K562 (cell line): ENCODE results near the gene SERPINH1. TPM values are rescaled to one million over a fixed set of nuclear protein-coding genes. Genes with fewer than 3 reads are reported as not detected.

Experiments used
- ATAC-seq: fragments of 200-7000 bp; cut with Tn5 transposase; 3 replicates; pipeline ENCODE4 v1.9.1; 2020; ENCODE audit warnings: moderate library complexity
- BruUV-seq: library from RNA; stranded (reverse); fragments of 400-500 nt; replicated peaks from 2 replicates; lab custom pipeline; 2021; lab: Mats Ljungman, UMichigan
- CTCF ChIA-PET: fragments of 300-600 bp; formaldehyde crosslinking; extraction: SDS; loops from one replicate; lab custom pipeline; 2021; ENCODE audit warnings: low intra/inter-chr PET ratio; lab: Yijun Ruan, JAX
- POLR2A ChIA-PET: fragments of 300-600, 350-650 bp; sonication (Branson Sonifier 250); formaldehyde crosslinking; extraction: SDS; loops from one replicate; lab custom pipeline; 2021; ENCODE audit warnings: antibody characterized with exemption, inconsistent platforms; lab: Yijun Ruan, JAX
- DNase-seq, 4 experiments: peaks; one replicate each; pipeline versions ENCODE4 v3.0.0 to v3.0.0-alpha.2; 2011 to 2018; ENCODE audit warnings: low spot score in 3 of 4, mixed read lengths in 3 of 4; ENCODE audit errors: extremely low read depth in 1 of 4
- FAIRE-seq: peaks from 2 replicates; lab custom pipeline; 2011; peaks lifted over from hg19 to GRCh38; lab: Jason Lieb, UNC
- H2AFZ ChIP-seq: 2 replicates; pipeline ENCODE4 v1.6.0; 2011; ENCODE audit warnings: low read depth, low read length, control low read depth, inconsistent platforms
- H3K27ac ChIP-seq: fragments of 200-600 bp; 3 replicates; pipeline ENCODE4 v1.8.0; 2011; ENCODE audit warnings: low read depth, mild to moderate bottlenecking, control low read depth, inconsistent platforms, low read length, moderate library complexity, mixed read lengths; ENCODE audit errors: extremely low read depth
- H3K27me3 ChIP-seq, 2 experiments: fragments of 300-600 bp in 1 of 2; 2 replicates in 1 of 2; 3 replicates in 1 of 2; pipeline versions ENCODE4 v1.6.0 to v1.8.0; 2011; ENCODE audit warnings: inconsistent platforms in 2 of 2, low read length in 2 of 2, mild to moderate bottlenecking in 1 of 2, mixed read lengths in 1 of 2, moderate library complexity in 1 of 2; ENCODE audit not compliant: control insufficient read depth in 2 of 2, insufficient read depth in 2 of 2
- H3K36me3 ChIP-seq: fragments of 300-600 bp; 3 replicates; pipeline ENCODE4 v1.8.0; 2011; ENCODE audit warnings: mild to moderate bottlenecking, low read length, inconsistent platforms; ENCODE audit not compliant: control insufficient read depth, insufficient read depth
- H3K4me1 ChIP-seq, 2 experiments: fragments of 200-600 bp in 1 of 2; replicated peaks in 1 of 2; 2 replicates in 1 of 2; 3 replicates in 1 of 2; pipeline versions ENCODE4 v1.5.1 to v1.8.0; 2011; ENCODE audit warnings: inconsistent platforms in 2 of 2, low read length in 2 of 2, mild to moderate bottlenecking in 1 of 2, mixed read lengths in 1 of 2, moderate library complexity in 1 of 2; ENCODE audit not compliant: control insufficient read depth in 2 of 2, insufficient read depth in 2 of 2
- H3K4me2 ChIP-seq: 2 replicates; pipeline ENCODE4 v1.6.1; 2011; ENCODE audit warnings: low read length, control low read depth, inconsistent platforms, mixed read lengths; ENCODE audit not compliant: insufficient read depth
- H3K4me3 ChIP-seq: fragments of 200-600 bp; sonication (generic), shearing (Covaris generic); 2 replicates; pipeline ENCODE4 v1.5.1; 2016; ENCODE audit warnings: control low read depth, inconsistent platforms
- H3K79me2 ChIP-seq: fragments of 200-600 bp; 3 replicates; pipeline ENCODE4 v1.8.0; 2011; ENCODE audit warnings: low read length, inconsistent platforms; ENCODE audit not compliant: control insufficient read depth, insufficient read depth
- H3K9ac ChIP-seq, 2 experiments: 2 replicates each; pipeline versions ENCODE4 v1.6.0 to v1.6.1; 2011; ENCODE audit warnings: low read depth in 2 of 2, low read length in 2 of 2, control low read depth in 1 of 2, inconsistent platforms in 1 of 2, mild to moderate bottlenecking in 1 of 2, mixed read lengths in 1 of 2; ENCODE audit not compliant: insufficient read depth in 1 of 2
- H3K9me1 ChIP-seq: one replicate; pipeline ENCODE4 v1.6.0; 2011; ENCODE audit warnings: inconsistent platforms, mild to moderate bottlenecking, low read length, moderate library complexity; ENCODE audit not compliant: control insufficient read depth, insufficient read depth
- H3K9me3 ChIP-seq: replicated peaks from 2 replicates; pipeline ENCODE4 v1.5.1; 2011; ENCODE audit warnings: low read depth, low read length, inconsistent platforms; ENCODE audit not compliant: control insufficient read depth, insufficient read depth
- H4K20me1 ChIP-seq: replicated peaks from 2 replicates; pipeline ENCODE4 v1.6.1; 2011; ENCODE audit warnings: low read length, inconsistent platforms, mixed read lengths; ENCODE audit not compliant: control insufficient read depth, insufficient read depth
- CBX2 ChIP-seq: fragments of 200-600 bp; sonication (generic); IDR thresholded peaks from one replicate; pipeline ENCODE4 v1.6.1; 2012; ENCODE audit warnings: mild to moderate bottlenecking, low read length, inconsistent platforms; ENCODE audit not compliant: insufficient read depth, poor library complexity, severe bottlenecking
- CREM ChIP-seq: IDR thresholded peaks from 2 replicates; pipeline ENCODE4 v1.6.1; 2014; ENCODE audit warnings: antibody characterized with exemption, low read depth
- MTF1 ChIP-seq: fragments of 250-450 bp; sonication (Bioruptor Pico); IDR thresholded peaks from 2 replicates; pipeline ENCODE4 v1.9.0; 2021; ENCODE audit warnings: moderate library complexity, mild to moderate bottlenecking, inconsistent platforms, borderline replicate concordance
- NFE2L1 ChIP-seq: fragments of 450-650 bp; IDR thresholded peaks from 2 replicates; pipeline ENCODE4 v1.6.1; 2016; ENCODE audit warnings: missing genetic modification characterization, low read depth, mild to moderate bottlenecking, missing compliant biosample characterization, moderate library complexity, borderline replicate concordance
- PTRF ChIP-seq: fragments of 450-650 bp; IDR thresholded peaks from 2 replicates; pipeline ENCODE4 v1.6.1; 2016; ENCODE audit warnings: mild to moderate bottlenecking, missing genetic modification characterization, missing compliant biosample characterization
- PURB ChIP-seq: sonication (generic); formaldehyde crosslinking; IDR thresholded peaks from 2 replicates; pipeline ENCODE4 v1.9.0; 2021; ENCODE audit warnings: low read depth, mild to moderate bottlenecking, missing genetic modification reagents
- RFX1 ChIP-seq: fragments of 450-650 bp; IDR thresholded peaks from 2 replicates; pipeline ENCODE4 v1.6.1; 2016; ENCODE audit warnings: mild to moderate bottlenecking, moderate library complexity
- SREBF1 ChIP-seq: fragments of 150-350 bp; IDR thresholded peaks from 2 replicates; pipeline ENCODE4 v1.6.1; 2014; ENCODE audit warnings: antibody characterized with exemption, low read depth, low read length, borderline replicate concordance
- SRSF1 ChIP-seq: fragments of 200-400 bp; formaldehyde crosslinking; IDR thresholded peaks from 2 replicates; pipeline ENCODE4 v1.6.1; 2017; ENCODE audit warnings: mild to moderate bottlenecking, low read depth, low read length, moderate library complexity
- TOE1 ChIP-seq, 2 experiments: fragments of 450-650 bp in 1 of 2; sonication (generic) in 1 of 2; formaldehyde crosslinking in 1 of 2; IDR thresholded peaks; 2 replicates each; pipeline versions ENCODE4 v1.7.1 to v1.8.0; 2016 to 2022; ENCODE audit warnings: borderline replicate concordance in 2 of 2, mild to moderate bottlenecking in 2 of 2, antibody characterized with exemption in 1 of 2, inconsistent platforms in 1 of 2, low read depth in 1 of 2, missing genetic modification reagents in 1 of 2, moderate library complexity in 1 of 2
- WHSC1 ChIP-seq: IDR thresholded peaks from one replicate; pipeline ENCODE4 v1.6.1; 2012; ENCODE audit warnings: low read length, control low read depth, inconsistent platforms
- ZFPM2 ChIP-seq: fragments of 250-450 bp; sonication (Bioruptor Pico); IDR thresholded peaks from 2 replicates; pipeline ENCODE4 v1.5.1; 2022; ENCODE audit warnings: mild to moderate bottlenecking
- ZNF121 ChIP-seq: sonication (generic); formaldehyde crosslinking; conservative IDR thresholded peaks from 2 replicates; pipeline ENCODE4 v1.8.0; 2022; ENCODE audit warnings: missing genetic modification reagents
- ZNF408 ChIP-seq: fragments of 250-450 bp; sonication (Bioruptor Pico); IDR thresholded peaks from 2 replicates; pipeline ENCODE4 v1.4.0; 2020; ENCODE audit warnings: low read depth, mild to moderate bottlenecking, moderate library complexity
- ZNF589 ChIP-seq: fragments of 200-800 bp; sonication (Bioruptor generic); IDR thresholded peaks from 2 replicates; pipeline ENCODE4 v1.6.1; 2016; ENCODE audit warnings: low read depth, missing genetic modification characterization, missing compliant biosample characterization
- WGBS: fragments of 100-300 bp; shearing (Covaris generic); methylation state at CpG from one replicate; pipeline ENCODE4 v1.1.6; 2016; ENCODE audit warnings: low coverage, mixed read lengths; ENCODE audit not compliant: insufficient coverage; ENCODE audit errors: missing lambda C conversion rate; 5-methylcytosine and 5-hydroxymethylcytosine counted together
- in situ Hi-C: fragments of 300-500 bp; cut with MboI; formaldehyde crosslinking; loops from 4 replicates; pipeline ENCODE4 v1.15.0; 2018; ENCODE audit warnings: inconsistent platforms, mixed read lengths
- intact Hi-C: fragments of 100-400 bp; cut with micrococcal nuclease; formaldehyde crosslinking; loops from 2 replicates; pipeline ENCODE4 v1.14.2; 2022
- polyA plus RNA-seq, 8 experiments: library from polyadenylated mRNA; depleted of rRNA in 4 of 8; stranded (reverse) in 5 of 8; unstranded in 3 of 8; fragments of >200 nt; fragmentation: Nextera tagmentation in 2 of 8; fragmentation: Illumina TruSeq in 1 of 8; extraction: Ambion mirVana in 2 of 8; extraction: Trizol in 1 of 8; gene quantifications; 2 replicates each; pipeline versions ENCODE4 v1.2.1 to v1.2.3, GENCODE V29; 2011 to 2014; ENCODE audit warnings: inconsistent platforms in 1 of 8, missing spikeins in 1 of 8
- total RNA-seq, 7 experiments: library from RNA; depleted of rRNA in 6 of 7; stranded (reverse); fragments of >200 nt in 6 of 7; fragmentation: Illumina TruSeq in 2 of 7; extraction: Trizol in 2 of 7; gene quantifications; 2 replicates each; pipeline versions ENCODE4 v1.2.1 to v1.2.3, GENCODE V29; 2011 to 2021; ENCODE audit warnings: low replicate concordance in 1 of 7
- TF ChIP-seq, protein P1 (sequence below): fragments of 250-450 bp; sonication (Bioruptor Pico); IDR thresholded peaks from 2 replicates; pipeline ENCODE4 v1.5.0; 2021
- TF ChIP-seq, protein P2 (sequence below): fragments of 450-650 bp; IDR thresholded peaks from 2 replicates; pipeline ENCODE4 v1.6.1; 2017; ENCODE audit warnings: antibody characterized with exemption

The SERPINH1 gene
- total and polyA plus RNA-seq, 9 of the 15 experiments (the other 6 are each of a cell fraction or from before 2014, with no cell fraction given): 2.8 to 106 (median 67.9) TPM

DNA sequence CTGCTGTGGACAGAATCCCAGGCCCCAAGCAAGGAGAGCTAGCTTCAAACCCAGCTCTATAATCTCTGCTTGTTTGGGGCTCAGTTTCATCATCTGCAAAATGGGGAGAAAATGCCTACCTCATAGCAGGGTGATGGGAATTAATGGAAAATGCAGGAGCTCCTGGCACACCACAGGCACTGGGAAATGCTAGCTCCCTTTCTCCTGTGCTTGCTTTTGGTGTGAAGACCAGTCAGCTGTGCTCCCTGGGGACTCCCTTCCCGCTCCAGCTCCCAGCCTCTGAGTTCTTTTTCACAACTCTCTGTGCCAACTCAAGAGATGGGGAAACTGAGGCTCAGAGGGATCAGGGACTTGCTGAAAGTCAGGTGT, 8.2 kb upstream of the SERPINH1 start (continued):
- TF ChIP-seq TOE1 (IDR thresholded peaks at IDR 0.05; ENCODE audit: borderline replicate concordance): peak; percentile 5; the same call in 1 of the 2 replicates
- no peak for TF ChIP-seq TOE1 (CRISPR knock-in tag; IDR thresholded peaks at IDR 0.05; ENCODE audit: borderline replicate concordance, low read depth)

DNA sequence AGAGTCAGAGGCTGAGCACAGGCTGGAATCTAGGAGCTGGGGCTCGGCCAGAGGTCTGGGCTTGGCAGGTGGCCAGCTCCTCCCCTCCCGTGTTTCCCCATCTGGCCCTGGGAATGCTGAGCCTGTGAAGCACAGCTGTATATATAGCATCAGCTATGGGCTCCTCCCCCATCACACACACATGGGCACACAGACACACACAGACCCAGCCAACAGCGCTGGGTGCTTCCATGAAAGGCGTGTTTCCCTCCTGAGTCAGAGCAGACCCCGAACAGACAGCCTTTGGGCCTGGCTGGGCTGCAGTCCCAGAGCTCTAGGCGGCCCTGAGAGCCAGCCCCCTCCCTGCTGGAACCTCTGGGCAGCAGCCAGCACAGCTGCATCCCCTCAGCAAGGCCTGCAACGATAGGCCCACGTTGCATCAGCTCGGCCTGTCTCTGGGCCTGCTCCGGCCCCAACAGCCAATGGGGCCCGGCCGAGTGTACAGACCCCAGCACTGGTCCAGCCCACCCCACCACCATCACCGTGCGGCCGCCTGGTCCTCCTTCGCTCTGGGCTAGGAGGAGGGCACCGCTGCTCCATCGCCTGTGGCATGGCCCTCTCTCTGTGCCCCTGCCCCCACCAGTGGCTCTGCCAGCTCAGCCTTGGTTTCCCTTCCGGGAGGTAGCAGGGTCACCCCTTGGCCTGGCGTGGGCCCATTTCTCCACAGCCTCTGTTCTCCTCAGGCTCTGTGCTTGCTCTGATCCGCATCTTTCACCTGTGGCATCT, 7.6 kb upstream of the SERPINH1 start:
- Histone ChIP-seq H3K79me2 (no peaks in the 10 kb centered on the region), H2AFZ (peak overlapping the region; percentile 93), H3K27me3 (no peaks in the 10 kb centered on the region), H3K4me1 (peaks cover 39 to 42% of the 10 kb centered on the region in 2 experiments), H3K9ac (peak overlapping the region; percentile 58 to 82; a peak in 3 of 4 replicates), H3K9me3 (no peaks in the 10 kb centered on the region), H3K27ac (peak overlapping the region; percentile 68), H3K36me3 (no peaks in the 10 kb centered on the region), H4K20me1 (no peaks in the 10 kb centered on the region), H3K4me3 (no peak overlapping the region), H3K4me2 (peak overlapping the region; percentile 69), H3K9me1 (no peaks in the 10 kb centered on the region)
- ChIA-PET CTCF (no interaction called here), POLR2A (interaction anchor here (0.6 to 2.3 kb wide), 15 partner anchors 8 to 155 kb away, joined by 3 to 14 read pairs (median 5); partner anchors contain the start of genes RPS3 and SERPINH1)
- peak; percentile 68 for FAIRE-seq
- peak; percentile 90 for ATAC-seq
- peak; percentile 74 to 81 (median 76) for DNase-seq
- BruUV-seq: no TSS peak
- intact Hi-C loops (no loop called here), in situ Hi-C loops (no loop called here)
- WGBS: 40% methylated on average over 20 of the region's 21 CpGs
- TF ChIP-seq RFX1: no peak
- TF ChIP-seq CREM: 0 out of 2 replicates have a peak, but pooled peaks have one; percentile 27
- no peak for TF ChIP-seq ZNF408 (CRISPR knock-in tag)
- 0 out of 2 replicates have a peak, but pooled peaks have one; percentile 12 for TF ChIP-seq ZFPM2 (CRISPR knock-in tag)
- TF ChIP-seq SREBF1: no peak
- no peak for TF ChIP-seq PTRF
- 0 out of 2 replicates have a peak, but pooled peaks have one; percentile 48 for TF ChIP-seq MTF1 (CRISPR knock-in tag)
- TF ChIP-seq, protein P1, sequence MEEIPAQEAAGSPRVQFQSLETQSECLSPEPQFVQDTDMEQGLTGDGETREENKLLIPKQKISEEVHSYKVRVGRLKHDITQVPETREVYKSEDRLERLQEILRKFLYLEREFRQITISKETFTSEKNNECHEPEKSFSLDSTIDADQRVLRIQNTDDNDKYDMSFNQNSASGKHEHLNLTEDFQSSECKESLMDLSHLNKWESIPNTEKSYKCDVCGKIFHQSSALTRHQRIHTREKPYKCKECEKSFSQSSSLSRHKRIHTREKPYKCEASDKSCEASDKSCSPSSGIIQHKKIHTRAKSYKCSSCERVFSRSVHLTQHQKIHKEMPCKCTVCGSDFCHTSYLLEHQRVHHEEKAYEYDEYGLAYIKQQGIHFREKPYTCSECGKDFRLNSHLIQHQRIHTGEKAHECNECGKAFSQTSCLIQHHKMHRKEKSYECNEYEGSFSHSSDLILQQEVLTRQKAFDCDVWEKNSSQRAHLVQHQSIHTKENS (CRISPR knock-in tag): no peak
- TF ChIP-seq PURB (CRISPR knock-in tag): no peak
- TF ChIP-seq WHSC1: peak; percentile 37
- TF ChIP-seq ZNF589 (CRISPR knock-in tag): peak; percentile 62; the same call in 1 of the 2 replicates
- no peak for TF ChIP-seq SRSF1
- no peak for TF ChIP-seq ZNF121 (CRISPR knock-in tag)
- TF ChIP-seq NFE2L1 (tag): no peak
- no peak for TF ChIP-seq CBX2
- TF ChIP-seq, protein P2, sequence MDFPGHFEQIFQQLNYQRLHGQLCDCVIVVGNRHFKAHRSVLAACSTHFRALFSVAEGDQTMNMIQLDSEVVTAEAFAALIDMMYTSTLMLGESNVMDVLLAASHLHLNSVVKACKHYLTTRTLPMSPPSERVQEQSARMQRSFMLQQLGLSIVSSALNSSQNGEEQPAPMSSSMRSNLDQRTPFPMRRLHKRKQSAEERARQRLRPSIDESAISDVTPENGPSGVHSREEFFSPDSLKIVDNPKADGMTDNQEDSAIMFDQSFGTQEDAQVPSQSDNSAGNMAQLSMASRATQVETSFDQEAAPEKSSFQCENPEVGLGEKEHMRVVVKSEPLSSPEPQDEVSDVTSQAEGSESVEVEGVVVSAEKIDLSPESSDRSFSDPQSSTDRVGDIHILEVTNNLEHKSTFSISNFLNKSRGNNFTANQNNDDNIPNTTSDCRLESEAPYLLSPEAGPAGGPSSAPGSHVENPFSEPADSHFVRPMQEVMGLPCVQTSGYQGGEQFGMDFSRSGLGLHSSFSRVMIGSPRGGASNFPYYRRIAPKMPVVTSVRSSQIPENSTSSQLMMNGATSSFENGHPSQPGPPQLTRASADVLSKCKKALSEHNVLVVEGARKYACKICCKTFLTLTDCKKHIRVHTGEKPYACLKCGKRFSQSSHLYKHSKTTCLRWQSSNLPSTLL: no peak
